ENCODE measurements around the gene NANOS3.

GRCh38 chr19:13872339-13872694 is 4.6 kb upstream of the NANOS3 start:
- TF ChIP-seq POLR2A (IDR thresholded peaks at IDR 0.05; ENCODE audit: low read depth, low read length) (no peak), NFYB (IDR thresholded peaks at IDR 0.05; ENCODE audit: insufficient read depth, low read depth, low read length) (no peak), SMAD5 (IDR thresholded peaks at IDR 0.05; ENCODE audit: low read depth) (no peak), TBL1XR1 (IDR thresholded peaks at IDR 0.05; ENCODE audit: low read depth, low read length) (no peak)
